GM18867 (cell line): ENCODE measurements around the gene EP400.

ENCODE experiments used
- ATAC-seq: cut with Tn5 transposase; IDR thresholded peaks from one replicate; pipeline ENCODE4 v1.9.1; 2021; ENCODE audit warnings: mild to moderate bottlenecking, moderate library complexity; ENCODE audit not compliant: unreplicated experiment

The EP400 gene

GRCh38 chr12:132015686-132016430, 66.1 kb downstream of the EP400 start:
- no peak for ATAC-seq

- ATAC-seq = no peak
These were observed 68.6 kb downstream of the EP400 start for GRCh38 chr12:132018193-132018916.

GRCh38 chr12:132019891-132020290, 70.1 kb downstream of the EP400 start:
- no peak for ATAC-seq

- no peak for ATAC-seq
These were observed 70.5 kb downstream of the EP400 start for GRCh38 chr12:132020292-132020691.

- no peak for ATAC-seq
These were observed 71.5 kb downstream of the EP400 start for GRCh38 chr12:132021031-132021871.

- no peak for ATAC-seq
These were observed 72.2 kb downstream of the EP400 start for GRCh38 chr12:132021965-132022364.

GRCh38 chr12:132023658-132024057, 73.9 kb downstream of the EP400 start:
- no peak for ATAC-seq

GRCh38 chr12:132024758-132025157, 75.0 kb downstream of the EP400 start:
- no peak for ATAC-seq

GRCh38 chr12:132025526-132025925, 75.8 kb downstream of the EP400 start:
- ATAC-seq = no peak

- no peak for ATAC-seq
These were observed 76.5 kb downstream of the EP400 start for GRCh38 chr12:132026061-132026795.

GRCh38 chr12:132026796-132027500, 77.2 kb downstream of the EP400 start:
- ATAC-seq = no peak

- no peak for ATAC-seq
These were observed 77.9 kb downstream of the EP400 start for GRCh38 chr12:132027636-132028035.

- no peak for ATAC-seq
These were observed 78.4 kb downstream of the EP400 start for GRCh38 chr12:132028111-132028510.

- ATAC-seq = no peak
These were observed 80.0 kb downstream of the EP400 start for GRCh38 chr12:132029503-132030300.

GRCh38 chr12:132030367-132031038, 80.8 kb downstream of the EP400 start:
- no peak for ATAC-seq

- ATAC-seq = no peak
These were observed 83.9 kb downstream of the EP400 start for GRCh38 chr12:132033627-132034026.

GRCh38 chr12:132036063-132036683, 86.4 kb downstream of the EP400 start:
- no peak for ATAC-seq

- ATAC-seq = no peak
These were observed 91.3 kb downstream of the EP400 start for GRCh38 chr12:132040906-132041606.
